ENCODE data around the gene ARL8B. TPM values are rescaled to one million over a fixed set of nuclear protein-coding genes. Genes with fewer than 3 reads are reported as not detected.

ARL8B gene
- total and polyA plus RNA-seq, 9 of the 15 experiments (the other 6 are each of a cell fraction or from before 2014, with no cell fraction given) = 28.5 to 99.4 (median 77.2) TPM

- TF ChIP-seq ZBTB40 (IDR thresholded peaks at IDR 0.05) = peak; percentile 78
- no peak for TF ChIP-seq ZBTB40 (CRISPR knock-in tag; IDR thresholded peaks at IDR 0.05)
- TF ChIP-seq NR4A1 (CRISPR knock-in tag; IDR thresholded peaks at IDR 0.05) = no peak
- TF ChIP-seq NR4A1 (tag; IDR thresholded peaks at IDR 0.05) = 0 out of 2 replicates have a peak, but pooled peaks have one; percentile 42
- TF ChIP-seq ETV6 (IDR thresholded peaks at IDR 0.05; ENCODE audit: borderline replicate concordance in 1 of 2, low read depth in 2 of 2, low read length in 1 of 2) = no peak
- peak; percentile 34; the same call in 1 of the 2 replicates for TF ChIP-seq ETV6 (CRISPR knock-in tag; IDR thresholded peaks at IDR 0.05; ENCODE audit: borderline replicate concordance)
- 0 out of 2 replicates have a peak, but pooled peaks have one; percentile 23 for TF ChIP-seq GMEB1 (CRISPR knock-in tag; IDR thresholded peaks at IDR 0.05)
- no peak for TF ChIP-seq ZFPM2 (CRISPR knock-in tag; IDR thresholded peaks at IDR 0.05)
- peak; percentile 75 for TF ChIP-seq POLR2G (IDR thresholded peaks at IDR 0.05; ENCODE audit: low read depth, low read length)
- 0 out of 2 replicates have a peak, but pooled peaks have one; percentile 46 for TF ChIP-seq KAT7 (CRISPR knock-in tag; IDR thresholded peaks at IDR 0.05; ENCODE audit: borderline replicate concordance)
- TF ChIP-seq, protein P1, sequence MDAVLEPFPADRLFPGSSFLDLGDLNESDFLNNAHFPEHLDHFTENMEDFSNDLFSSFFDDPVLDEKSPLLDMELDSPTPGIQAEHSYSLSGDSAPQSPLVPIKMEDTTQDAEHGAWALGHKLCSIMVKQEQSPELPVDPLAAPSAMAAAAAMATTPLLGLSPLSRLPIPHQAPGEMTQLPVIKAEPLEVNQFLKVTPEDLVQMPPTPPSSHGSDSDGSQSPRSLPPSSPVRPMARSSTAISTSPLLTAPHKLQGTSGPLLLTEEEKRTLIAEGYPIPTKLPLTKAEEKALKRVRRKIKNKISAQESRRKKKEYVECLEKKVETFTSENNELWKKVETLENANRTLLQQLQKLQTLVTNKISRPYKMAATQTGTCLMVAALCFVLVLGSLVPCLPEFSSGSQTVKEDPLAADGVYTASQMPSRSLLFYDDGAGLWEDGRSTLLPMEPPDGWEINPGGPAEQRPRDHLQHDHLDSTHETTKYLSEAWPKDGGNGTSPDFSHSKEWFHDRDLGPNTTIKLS (IDR thresholded peaks at IDR 0.05; ENCODE audit: borderline replicate concordance, low read depth) = peak; percentile 46; the same call in 1 of the 2 replicates
- no peak for TF ChIP-seq ZNF644 (tag; IDR thresholded peaks at IDR 0.05; ENCODE audit: low read depth)
- no peak for TF ChIP-seq ZNF696 (CRISPR knock-in tag; conservative IDR thresholded peaks at IDR 0.05)
- TF ChIP-seq ZC3H4 (CRISPR knock-in tag; IDR thresholded peaks at IDR 0.05; ENCODE audit: borderline replicate concordance) = no peak
- peak; percentile 42 for TF ChIP-seq SAP30 (IDR thresholded peaks at IDR 0.05; ENCODE audit: borderline replicate concordance, insufficient read depth, low read depth, low read length, poor library complexity, severe bottlenecking)
- TF ChIP-seq RBM22 (IDR thresholded peaks at IDR 0.05; ENCODE audit: low read depth, low read length, poor library complexity, severe bottlenecking) = peak; percentile 92
Observed at GRCh38 chr3:5187920-5188418, 65.9 kb downstream of the ARL8B start (continued).

Data from K562 (cell line).